ENCODE data around the gene APOBEC3H.

APOBEC3H gene

GRCh38 chr22:39081598-39081997 lies 15.4 kb upstream of the APOBEC3H start:
- DNase-seq: no peak

GRCh38 chr22:39083212-39084165 lies 13.6 kb upstream of the APOBEC3H start:
- DNase-seq: no peak

- no peak for DNase-seq
Measured at GRCh38 chr22:39084666-39085065, 12.4 kb upstream of the APOBEC3H start.

GRCh38 chr22:39087098-39087497 lies 9.9 kb upstream of the APOBEC3H start:
- DNase-seq: no peak

GRCh38 chr22:39087881-39088684 lies 9.0 kb upstream of the APOBEC3H start:
- DNase-seq: peak; percentile 83

- no peak for DNase-seq
Measured at GRCh38 chr22:39088685-39089032, 8.4 kb upstream of the APOBEC3H start.

GRCh38 chr22:39089928-39090327 lies 7.1 kb upstream of the APOBEC3H start:
- no peak for DNase-seq

- DNase-seq: no peak
Measured at GRCh38 chr22:39090426-39091064, 6.5 kb upstream of the APOBEC3H start.

- DNase-seq: no peak
Measured at GRCh38 chr22:39091126-39092081, 5.6 kb upstream of the APOBEC3H start.

- no peak for DNase-seq
Measured at GRCh38 chr22:39092111-39092862, 4.8 kb upstream of the APOBEC3H start.

GRCh38 chr22:39094717-39095389 lies 2.2 kb upstream of the APOBEC3H start:
- DNase-seq: no peak

GRCh38 chr22:39095971-39096370 lies 1.1 kb upstream of the APOBEC3H start:
- DNase-seq: no peak

GRCh38 chr22:39098026-39098425 lies 982 bp downstream of the APOBEC3H start:
- peak; percentile 66 for DNase-seq

GRCh38 chr22:39098576-39098975 lies 1.5 kb downstream of the APOBEC3H start:
- no peak for DNase-seq

GRCh38 chr22:39101226-39101625 lies 4.2 kb downstream of the APOBEC3H start:
- DNase-seq: no peak

GRCh38 chr22:39103431-39103830 lies 6.4 kb downstream of the APOBEC3H start:
- no peak for DNase-seq

- DNase-seq: no peak
Measured at GRCh38 chr22:39106326-39106725, 9.3 kb downstream of the APOBEC3H start.

- DNase-seq: no peak
Measured at GRCh38 chr22:39108487-39108886, 11.4 kb downstream of the APOBEC3H start.

- DNase-seq: no peak
Measured at GRCh38 chr22:39109361-39109760, 12.3 kb downstream of the APOBEC3H start.

GRCh38 chr22:39110631-39111561 lies 13.9 kb downstream of the APOBEC3H start:
- peak; percentile 72 for DNase-seq
